Body of pancreas (tissue), 4 donors: Measurements from ENCODE around the gene SAMD8. TPM values are rescaled to one million over a fixed set of nuclear protein-coding genes. Genes with fewer than 3 reads are reported as not detected.
"Not testable (repeated sequence)": the region's sequence is repeated elsewhere in the genome, so short reads cannot be mapped to it uniquely, and the experiment has no call there.

Experiments used
- ATAC-seq: fragments of 150-250 bp; one replicate; pipeline ENCODE4 v1.9.1; 2016
- DNase-seq, 4 donors: peaks; one replicate each; pipeline ENCODE4 v3.0.0-alpha.2; 2019
- H3K27ac ChIP-seq, 4 donors: fragments of 200-600 bp; sonication (generic); 1 replicate in 3 of 4; 2 replicates in 1 of 4; pipeline versions ENCODE4 v1.5.1 to v1.6.1; 2016 to 2019; ENCODE audit warnings: mild to moderate bottlenecking in 1 of 4, mixed read lengths in 1 of 4, moderate library complexity in 1 of 4
- H3K27me3 ChIP-seq, 2 donors: fragments of 200-600 bp; sonication (generic); one replicate each; pipeline ENCODE4 v1.6.0; 2016; ENCODE audit warnings: mild to moderate bottlenecking in 1 of 2
- H3K36me3 ChIP-seq, 2 donors: fragments of 200-600 bp; sonication (generic); replicated peaks in 1 of 2; 2 replicates each; pipeline ENCODE4 v1.5.1; 2016; ENCODE audit warnings: low read depth in 2 of 2; ENCODE audit not compliant: insufficient read depth in 1 of 2
- H3K4me1 ChIP-seq: fragments of 200-600 bp; sonication (generic); one replicate; pipeline ENCODE4 v1.6.0; 2016
- H3K4me3 ChIP-seq, 2 donors: fragments of 200-600 bp; sonication (generic); 1 replicate in 1 of 2; 2 replicates in 1 of 2; pipeline ENCODE4 v1.5.1; 2016 to 2019
- H3K9me3 ChIP-seq, 3 donors: fragments of 200-600 bp; sonication (generic); 1 replicate in 2 of 3; 2 replicates in 1 of 3; pipeline ENCODE4 v1.5.1; 2016
- POLR2A ChIP-seq, 3 donors: fragments of 450-650 bp; IDR thresholded peaks; one replicate each; pipeline ENCODE4 v1.6.1; 2016; ENCODE audit warnings: antibody characterized with exemption in 3 of 3, mild to moderate bottlenecking in 2 of 3
- WGBS, 2 donors: methylation state at CpG; one replicate each; pipeline ENCODE4 v1.1.5; 2017; 5-methylcytosine and 5-hydroxymethylcytosine counted together
- intact Hi-C: fragments of 100-400 bp; cut with DNase I; formaldehyde crosslinking; loops from one replicate; pipeline ENCODE4 v1.15.1; 2023
- total RNA-seq, 2 donors: library from RNA; depleted of rRNA; stranded (reverse); fragments of >200 nt; gene quantifications; one replicate each; pipeline ENCODE4 v1.1.0, GENCODE V29; 2016
- TF ChIP-seq, protein P1 (sequence below), 7 experiments: fragments of 450-650 bp in 4 of 7; fragments of 200-600 bp in 3 of 7; sonication (generic) in 3 of 7; IDR thresholded peaks; one replicate each; pipeline ENCODE4 v1.5.1; 2016 to 2019; ENCODE audit warnings: antibody characterized with exemption in 7 of 7

Gene SAMD8
- total RNA-seq, 2 donors from 2014 or later: 16.1 to 18.5 TPM

GRCh38 chr10:75220274-75220673 lies 108.8 kb downstream of the SAMD8 start:
- H3K27me3 ChIP-seq: no peaks in the 10 kb centered on the region
- DNase-seq (no peak), ATAC-seq (no peak)
- H3K36me3 ChIP-seq: peaks cover 4 to 39% of the 10 kb centered on the region in 2 donors
- no peak overlapping the region for H3K27ac ChIP-seq
- TF ChIP-seq, protein P1, sequence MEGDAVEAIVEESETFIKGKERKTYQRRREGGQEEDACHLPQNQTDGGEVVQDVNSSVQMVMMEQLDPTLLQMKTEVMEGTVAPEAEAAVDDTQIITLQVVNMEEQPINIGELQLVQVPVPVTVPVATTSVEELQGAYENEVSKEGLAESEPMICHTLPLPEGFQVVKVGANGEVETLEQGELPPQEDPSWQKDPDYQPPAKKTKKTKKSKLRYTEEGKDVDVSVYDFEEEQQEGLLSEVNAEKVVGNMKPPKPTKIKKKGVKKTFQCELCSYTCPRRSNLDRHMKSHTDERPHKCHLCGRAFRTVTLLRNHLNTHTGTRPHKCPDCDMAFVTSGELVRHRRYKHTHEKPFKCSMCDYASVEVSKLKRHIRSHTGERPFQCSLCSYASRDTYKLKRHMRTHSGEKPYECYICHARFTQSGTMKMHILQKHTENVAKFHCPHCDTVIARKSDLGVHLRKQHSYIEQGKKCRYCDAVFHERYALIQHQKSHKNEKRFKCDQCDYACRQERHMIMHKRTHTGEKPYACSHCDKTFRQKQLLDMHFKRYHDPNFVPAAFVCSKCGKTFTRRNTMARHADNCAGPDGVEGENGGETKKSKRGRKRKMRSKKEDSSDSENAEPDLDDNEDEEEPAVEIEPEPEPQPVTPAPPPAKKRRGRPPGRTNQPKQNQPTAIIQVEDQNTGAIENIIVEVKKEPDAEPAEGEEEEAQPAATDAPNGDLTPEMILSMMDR (IDR thresholded peaks at IDR 0.05): no peak
- TF ChIP-seq POLR2A (IDR thresholded peaks at IDR 0.05): no peak
- intact Hi-C loops: no loop called here
- no peak overlapping the region for H3K4me3 ChIP-seq
- WGBS, 2 donors: 82 to 88% methylated on average over 4 of the region's 4 CpGs
- no peaks in the 10 kb centered on the region for H3K9me3 ChIP-seq
- peaks cover 36% of the 10 kb centered on the region for H3K4me1 ChIP-seq

- Histone ChIP-seq H3K4me1 (peaks cover 41% of the 10 kb centered on the region), H3K36me3 (peaks cover 4 to 39% of the 10 kb centered on the region in 2 donors)
- DNase-seq, H3K4me3 ChIP-seq, ATAC-seq, intact Hi-C loops, H3K9me3 ChIP-seq, H3K27me3 ChIP-seq, H3K27ac ChIP-seq: not testable (repeated sequence)
- WGBS, 2 donors: 91 to 92% methylated on average over 8 of the region's 8 CpGs
These were observed 110.0 kb downstream of the SAMD8 start for GRCh38 chr10:75221492-75221891.

DNA sequence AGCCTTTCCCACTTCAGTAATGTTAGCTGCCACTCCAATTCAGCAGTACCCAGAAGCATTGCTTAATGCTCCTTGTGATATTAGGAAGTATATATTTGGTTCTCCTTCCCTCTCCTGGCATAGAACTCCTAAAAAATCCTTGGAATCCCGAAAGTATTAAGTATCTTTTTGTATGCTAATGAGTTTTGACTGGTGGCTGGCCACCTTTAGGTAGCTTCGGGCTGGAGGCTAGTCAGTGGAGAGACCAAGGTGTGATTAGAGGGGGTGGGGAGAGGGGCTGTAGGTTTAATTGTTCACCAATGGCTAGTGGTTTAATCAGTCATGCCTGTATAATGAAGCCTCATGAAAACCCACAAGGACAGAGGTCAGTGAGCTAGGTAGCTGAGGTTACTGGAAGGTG lies 112.1 kb downstream of the SAMD8 start:
- DNase-seq (no peak), ATAC-seq (no peak)
- no peaks in the 10 kb centered on the region for H3K9me3 ChIP-seq
- H3K4me3 ChIP-seq: no peak overlapping the region
- TF ChIP-seq POLR2A (IDR thresholded peaks at IDR 0.05): no peak
- TF ChIP-seq, protein P1 (IDR thresholded peaks at IDR 0.05): no peak
- WGBS, 2 donors: 38 to 44% methylated on average over 2 of the region's 2 CpGs
- H3K4me1 ChIP-seq: peaks cover 54% of the 10 kb centered on the region
- no peaks in the 10 kb centered on the region for H3K27me3 ChIP-seq
- peaks cover 4 to 34% of the 10 kb centered on the region in 2 donors for H3K36me3 ChIP-seq
- intact Hi-C loops: no loop called here
- H3K27ac ChIP-seq: peak overlapping the region; percentile 42 to 84 (median 74)

DNA sequence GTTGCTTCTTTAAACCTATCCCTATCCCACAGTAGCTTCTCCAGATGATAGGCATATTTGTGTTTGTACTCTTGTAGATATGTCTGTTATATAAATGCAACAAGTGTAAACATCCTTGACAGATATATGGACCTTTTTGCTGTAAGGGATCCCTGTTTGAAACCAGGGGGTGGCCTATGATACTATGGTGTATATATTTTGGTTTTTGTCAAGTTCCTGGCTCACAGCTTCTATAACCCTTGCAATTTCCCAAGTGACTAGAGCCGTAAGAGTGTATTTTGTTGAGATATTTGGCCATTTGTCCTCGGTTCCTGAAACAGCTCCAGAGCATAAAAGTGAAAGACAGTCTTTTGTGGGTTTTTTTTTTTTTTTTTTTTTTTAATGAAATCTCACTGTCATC lies 114.6 kb downstream of the SAMD8 start:
- H3K4me3 ChIP-seq: no peak overlapping the region
- peak overlapping the region in 3 of 4 donors; percentile 71 to 84 (median 76) for H3K27ac ChIP-seq
- no peaks in the 10 kb centered on the region for H3K9me3 ChIP-seq
- WGBS, 2 donors: 29 to 61% methylated on average over 2 of the region's 2 CpGs
- peaks cover 0 to 17% of the 10 kb centered on the region in 2 donors for H3K36me3 ChIP-seq
- no peak for ATAC-seq
- H3K27me3 ChIP-seq: no peaks in the 10 kb centered on the region
- peaks cover 65% of the 10 kb centered on the region for H3K4me1 ChIP-seq
- DNase-seq: no peak
- intact Hi-C loops: no loop called here
- TF ChIP-seq POLR2A (IDR thresholded peaks at IDR 0.05): no peak
- TF ChIP-seq, protein P1 (IDR thresholded peaks at IDR 0.05): no peak

- H3K4me3 ChIP-seq: no peak overlapping the region
- H3K27ac ChIP-seq: peak overlapping the region in 3 of 4 donors; percentile 71 to 84 (median 76)
- peaks cover 65% of the 10 kb centered on the region for H3K4me1 ChIP-seq
- DNase-seq (no peak), ATAC-seq (no peak)
- intact Hi-C loops: no loop called here
- H3K9me3 ChIP-seq: no peaks in the 10 kb centered on the region
- peaks cover 0 to 18% of the 10 kb centered on the region in 2 donors for H3K36me3 ChIP-seq
- H3K27me3 ChIP-seq: no peaks in the 10 kb centered on the region
- no peak for TF ChIP-seq POLR2A (IDR thresholded peaks at IDR 0.05)
- TF ChIP-seq, protein P1 (IDR thresholded peaks at IDR 0.05): no peak
- 61 to 72% methylated on average over 5 of the region's 5 CpGs for WGBS, 2 donors
These were observed 115.2 kb downstream of the SAMD8 start for GRCh38 chr10:75226656-75227055.
